Neutrophil (primary cell): ENCODE data around the gene IRX4.

ENCODE experiments used
- H3K27ac ChIP-seq: fragments of 200-600 bp; sonication (generic); 2 replicates; pipeline ENCODE4 v1.5.1; 2016; ENCODE audit warnings: mild to moderate bottlenecking, moderate library complexity
- H3K27me3 ChIP-seq: fragments of 200-600 bp; sonication (generic); 2 replicates; pipeline ENCODE4 v1.6.0; 2016; ENCODE audit warnings: mild to moderate bottlenecking
- H3K36me3 ChIP-seq: fragments of 200-600 bp; sonication (generic); 2 replicates; pipeline ENCODE4 v1.5.1; 2017
- H3K4me1 ChIP-seq, 2 experiments: fragments of 200-600 bp in 1 of 2; sonication (generic) in 1 of 2; 1 replicate in 1 of 2; 2 replicates in 1 of 2; pipeline versions ENCODE4 v1.5.1 to v1.6.1; 2013 to 2016; ENCODE audit warnings: low read depth in 1 of 2, low read length in 1 of 2, mild to moderate bottlenecking in 1 of 2, moderate library complexity in 1 of 2; ENCODE audit not compliant: control insufficient read depth in 1 of 2, insufficient read depth in 1 of 2
- H3K4me3 ChIP-seq, 2 experiments: fragments of 200-600 bp in 1 of 2; sonication (generic) in 1 of 2; 1 replicate in 1 of 2; 2 replicates in 1 of 2; pipeline ENCODE4 v1.5.1; 2013 to 2016; ENCODE audit warnings: low read depth in 1 of 2, low read length in 1 of 2, mild to moderate bottlenecking in 1 of 2, moderate library complexity in 1 of 2
- H3K9me3 ChIP-seq: fragments of 200-600 bp; sonication (generic); 2 replicates; pipeline ENCODE4 v1.5.1; 2016
- TF ChIP-seq, protein P1 (sequence below): fragments of 200-600 bp; sonication (generic); IDR thresholded peaks from 2 replicates; pipeline ENCODE4 v1.5.1; 2016; ENCODE audit warnings: antibody characterized with exemption

The IRX4 gene

DNA sequence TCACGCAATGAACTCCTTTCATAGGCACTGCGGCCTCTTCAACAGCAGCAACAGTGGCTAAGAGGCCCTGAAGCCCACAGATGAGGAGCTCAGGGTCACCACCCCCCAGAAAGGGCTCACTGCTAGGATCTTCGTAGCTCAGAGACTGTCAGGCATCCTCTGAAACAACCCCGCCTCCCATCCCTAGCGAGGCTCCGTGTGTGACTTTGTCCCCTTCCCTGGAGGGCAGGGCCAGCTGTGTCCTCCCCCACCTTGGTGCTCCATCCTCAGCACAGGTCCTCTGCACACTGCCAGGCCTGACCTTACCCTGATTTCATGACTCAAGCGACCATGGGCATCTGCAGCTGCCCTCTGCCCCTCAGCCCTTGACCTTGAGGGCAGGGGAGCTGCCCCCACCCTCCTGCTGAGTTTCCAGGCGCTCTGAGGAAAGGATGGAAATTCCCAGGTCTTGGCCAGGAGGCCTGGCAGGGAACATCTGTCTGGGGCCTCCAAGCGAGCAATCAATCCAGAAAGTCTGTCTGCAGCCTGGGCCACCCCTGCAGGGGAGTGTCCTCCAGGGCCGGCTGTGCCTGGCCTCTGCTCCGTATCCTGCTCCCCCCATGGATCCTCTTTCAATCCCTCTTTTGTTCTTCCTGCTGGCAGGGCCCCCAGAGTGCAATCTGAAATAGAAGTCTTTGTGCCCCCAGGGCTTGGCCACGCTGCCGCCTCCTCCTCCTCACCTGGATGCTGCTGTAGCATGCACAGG lies 6.8 kb upstream of the IRX4 start:
- no peaks in the 10 kb centered on the region for H3K4me1 ChIP-seq
- no peak overlapping the region for H3K4me3 ChIP-seq
- peaks cover 84% of the 10 kb centered on the region for H3K27me3 ChIP-seq
- no peak overlapping the region for H3K27ac ChIP-seq
- TF ChIP-seq, protein P1, sequence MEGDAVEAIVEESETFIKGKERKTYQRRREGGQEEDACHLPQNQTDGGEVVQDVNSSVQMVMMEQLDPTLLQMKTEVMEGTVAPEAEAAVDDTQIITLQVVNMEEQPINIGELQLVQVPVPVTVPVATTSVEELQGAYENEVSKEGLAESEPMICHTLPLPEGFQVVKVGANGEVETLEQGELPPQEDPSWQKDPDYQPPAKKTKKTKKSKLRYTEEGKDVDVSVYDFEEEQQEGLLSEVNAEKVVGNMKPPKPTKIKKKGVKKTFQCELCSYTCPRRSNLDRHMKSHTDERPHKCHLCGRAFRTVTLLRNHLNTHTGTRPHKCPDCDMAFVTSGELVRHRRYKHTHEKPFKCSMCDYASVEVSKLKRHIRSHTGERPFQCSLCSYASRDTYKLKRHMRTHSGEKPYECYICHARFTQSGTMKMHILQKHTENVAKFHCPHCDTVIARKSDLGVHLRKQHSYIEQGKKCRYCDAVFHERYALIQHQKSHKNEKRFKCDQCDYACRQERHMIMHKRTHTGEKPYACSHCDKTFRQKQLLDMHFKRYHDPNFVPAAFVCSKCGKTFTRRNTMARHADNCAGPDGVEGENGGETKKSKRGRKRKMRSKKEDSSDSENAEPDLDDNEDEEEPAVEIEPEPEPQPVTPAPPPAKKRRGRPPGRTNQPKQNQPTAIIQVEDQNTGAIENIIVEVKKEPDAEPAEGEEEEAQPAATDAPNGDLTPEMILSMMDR = no peak
- H3K36me3 ChIP-seq = no peaks in the 10 kb centered on the region
- no peaks in the 10 kb centered on the region for H3K9me3 ChIP-seq

DNA sequence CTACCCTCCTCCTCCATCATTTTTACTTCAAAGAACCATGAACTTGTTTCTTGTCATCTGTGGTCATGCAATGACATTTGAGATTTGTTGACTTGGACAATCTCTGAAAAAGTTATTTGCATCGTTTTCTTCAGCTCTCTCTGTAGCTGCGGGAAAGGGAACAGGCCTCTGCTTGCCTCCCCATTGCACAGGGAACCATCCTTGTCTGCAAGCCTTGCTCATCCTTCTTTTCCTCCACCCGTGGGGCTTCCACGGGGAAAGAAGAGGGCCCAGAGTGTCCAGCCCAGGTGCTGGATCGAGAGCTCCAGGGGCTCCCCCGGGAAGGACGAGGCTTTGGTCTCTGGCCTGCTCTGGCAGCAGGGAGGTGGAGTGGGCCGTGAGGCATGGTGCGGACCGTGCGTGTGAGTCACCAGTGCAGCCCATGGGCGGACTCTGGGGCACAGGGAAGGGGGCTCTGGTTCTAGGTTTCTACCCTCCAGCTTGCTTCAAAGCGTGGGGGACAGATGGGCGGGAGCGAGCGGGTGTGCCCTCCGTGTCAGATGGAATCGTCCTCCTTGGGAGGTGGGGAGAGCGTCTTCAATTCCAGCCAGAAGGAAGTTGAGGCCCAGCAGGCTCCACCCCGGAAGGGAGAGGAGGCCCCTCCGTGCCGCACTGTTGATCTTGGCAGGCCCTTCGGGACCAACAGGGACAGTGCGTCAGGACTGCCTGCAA lies 6.0 kb upstream of the IRX4 start:
- peaks cover 85% of the 10 kb centered on the region for H3K27me3 ChIP-seq
- no peak overlapping the region for H3K4me3 ChIP-seq
- H3K36me3 ChIP-seq = no peaks in the 10 kb centered on the region
- H3K9me3 ChIP-seq = no peaks in the 10 kb centered on the region
- H3K27ac ChIP-seq = no peak overlapping the region
- H3K4me1 ChIP-seq = no peaks in the 10 kb centered on the region
- TF ChIP-seq, protein P1 = no peak

DNA sequence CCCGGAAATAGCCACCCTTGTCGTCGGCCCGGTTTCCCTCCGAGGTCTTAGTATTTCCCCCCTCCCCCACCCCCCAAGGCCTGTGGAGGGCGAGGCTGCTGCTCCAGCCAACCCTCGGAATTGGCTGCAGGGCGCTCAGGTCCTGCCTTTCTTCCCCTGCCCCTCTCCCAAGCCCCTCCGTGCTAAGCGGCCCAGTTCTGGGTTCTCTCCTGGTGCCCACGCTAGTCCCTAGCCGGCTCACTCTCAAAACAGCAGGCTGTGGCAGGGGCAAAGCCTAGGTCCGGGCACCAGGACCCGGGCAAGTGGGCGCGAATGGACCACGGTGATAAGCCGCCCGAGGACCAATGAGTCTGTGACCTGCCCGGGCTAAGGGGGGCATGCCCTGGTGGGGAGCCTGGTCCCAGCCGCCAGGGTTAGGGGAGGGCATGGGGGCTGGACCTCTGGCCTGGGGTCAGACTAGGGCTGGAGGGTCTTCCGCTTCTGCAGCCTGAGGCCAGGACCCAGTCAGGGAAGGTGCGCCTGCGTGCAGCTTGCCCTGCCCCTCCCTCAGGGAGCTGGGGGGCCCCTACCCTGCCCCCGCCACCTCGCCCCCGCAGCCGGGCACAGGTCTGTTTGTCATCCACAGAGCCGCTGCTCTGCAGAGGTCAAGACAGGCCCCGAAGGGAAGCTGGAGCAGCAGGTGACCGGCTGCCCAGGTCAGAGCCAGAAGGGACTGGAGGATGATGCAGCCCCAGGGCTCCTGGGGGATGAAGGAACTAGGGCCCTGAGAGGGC lies 5.0 kb upstream of the IRX4 start:
- TF ChIP-seq, protein P1 = no peak
- H3K4me1 ChIP-seq = no peaks in the 10 kb centered on the region
- H3K36me3 ChIP-seq = no peaks in the 10 kb centered on the region
- no peak overlapping the region for H3K27ac ChIP-seq
- H3K9me3 ChIP-seq = no peaks in the 10 kb centered on the region
- no peak overlapping the region for H3K4me3 ChIP-seq
- peaks cover 94% of the 10 kb centered on the region for H3K27me3 ChIP-seq

DNA sequence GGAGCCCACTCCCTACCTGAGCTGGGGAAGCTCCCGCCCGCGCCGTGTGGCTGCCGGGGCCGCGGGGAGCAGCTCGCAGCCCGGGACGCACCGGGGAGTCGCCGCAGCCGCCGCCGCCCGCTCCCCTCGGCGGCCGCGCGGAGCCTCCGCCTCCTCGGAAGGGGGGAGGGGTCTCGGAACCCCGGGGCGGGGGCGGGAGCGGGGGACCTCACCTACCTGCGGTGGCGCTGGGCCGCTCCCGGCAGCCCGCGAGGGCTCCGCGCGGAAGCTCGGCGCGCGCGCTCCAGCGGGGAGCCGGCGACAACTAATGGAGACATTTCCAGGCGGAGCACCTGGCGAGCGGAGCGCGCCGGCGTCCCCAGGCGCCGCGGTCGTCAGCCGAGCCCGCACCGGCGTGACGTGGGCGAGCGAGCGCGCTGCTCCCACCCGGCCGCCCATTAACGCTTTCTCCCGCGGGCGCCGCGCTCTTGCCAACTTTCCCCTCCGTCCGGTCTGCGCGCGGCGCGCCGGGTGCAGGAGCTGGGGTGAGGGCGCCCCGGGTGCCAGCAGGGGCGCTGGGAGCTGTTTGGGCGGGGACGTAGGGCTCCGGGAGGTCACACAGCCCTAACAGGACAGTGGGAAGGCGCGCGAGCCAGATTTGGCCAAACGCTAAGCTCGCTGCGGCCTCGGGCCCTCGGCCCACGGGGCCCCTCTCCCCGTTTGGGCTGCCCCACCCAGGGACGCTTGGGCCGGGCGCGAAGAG lies 4.3 kb upstream of the IRX4 start:
- Histone ChIP-seq H3K27ac (no peak overlapping the region), H3K36me3 (no peaks in the 10 kb centered on the region), H3K4me3 (no peak overlapping the region), H3K27me3 (peaks cover 98% of the 10 kb centered on the region), H3K9me3 (no peaks in the 10 kb centered on the region), H3K4me1 (no peaks in the 10 kb centered on the region)
- TF ChIP-seq, protein P1 = no peak
